ENCODE data around the gene MACIR.

GRCh38 chr5:103262422-103262871 lies 3.9 kb downstream of the MACIR start:
- TF ChIP-seq, protein P1, sequence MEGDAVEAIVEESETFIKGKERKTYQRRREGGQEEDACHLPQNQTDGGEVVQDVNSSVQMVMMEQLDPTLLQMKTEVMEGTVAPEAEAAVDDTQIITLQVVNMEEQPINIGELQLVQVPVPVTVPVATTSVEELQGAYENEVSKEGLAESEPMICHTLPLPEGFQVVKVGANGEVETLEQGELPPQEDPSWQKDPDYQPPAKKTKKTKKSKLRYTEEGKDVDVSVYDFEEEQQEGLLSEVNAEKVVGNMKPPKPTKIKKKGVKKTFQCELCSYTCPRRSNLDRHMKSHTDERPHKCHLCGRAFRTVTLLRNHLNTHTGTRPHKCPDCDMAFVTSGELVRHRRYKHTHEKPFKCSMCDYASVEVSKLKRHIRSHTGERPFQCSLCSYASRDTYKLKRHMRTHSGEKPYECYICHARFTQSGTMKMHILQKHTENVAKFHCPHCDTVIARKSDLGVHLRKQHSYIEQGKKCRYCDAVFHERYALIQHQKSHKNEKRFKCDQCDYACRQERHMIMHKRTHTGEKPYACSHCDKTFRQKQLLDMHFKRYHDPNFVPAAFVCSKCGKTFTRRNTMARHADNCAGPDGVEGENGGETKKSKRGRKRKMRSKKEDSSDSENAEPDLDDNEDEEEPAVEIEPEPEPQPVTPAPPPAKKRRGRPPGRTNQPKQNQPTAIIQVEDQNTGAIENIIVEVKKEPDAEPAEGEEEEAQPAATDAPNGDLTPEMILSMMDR (IDR thresholded peaks at IDR 0.05) = no peak
- no peak for TF ChIP-seq POLR2A (IDR thresholded peaks at IDR 0.05)
